Kidney epithelial cell (primary cell): Measurements from ENCODE around the gene FOXF1. TPM values are rescaled to one million over a fixed set of nuclear protein-coding genes. Genes with fewer than 3 reads are reported as not detected.

Source experiments
- DNase-seq: peaks from one replicate; pipeline ENCODE4 v3.0.0-alpha.2; 2010; ENCODE audit warnings: low read depth
- H3K27me3 ChIP-seq: 2 replicates; pipeline ENCODE4 v1.6.0; 2011; ENCODE audit warnings: low read length; ENCODE audit not compliant: control insufficient read depth, insufficient read depth
- H3K36me3 ChIP-seq: 2 replicates; pipeline ENCODE4 v1.5.1; 2011; ENCODE audit warnings: low read length; ENCODE audit not compliant: control insufficient read depth, insufficient read depth
- H3K4me3 ChIP-seq: 2 replicates; pipeline ENCODE4 v1.5.1; 2011; ENCODE audit warnings: low read depth, mild to moderate bottlenecking, control low read depth, low read length
- total RNA-seq: library from RNA; depleted of rRNA; stranded (reverse); fragments of >200 nt; gene quantifications from 2 replicates; pipeline ENCODE4 v1.2.3, GENCODE V29; 2015
- TF ChIP-seq, protein P1 (sequence below): IDR thresholded peaks from 2 replicates; pipeline ENCODE4 v1.5.1; 2011; ENCODE audit warnings: mild to moderate bottlenecking, moderate library complexity, low read length, control low read depth, inconsistent platforms; ENCODE audit not compliant: insufficient read depth, poor library complexity, severe bottlenecking

Gene FOXF1
- total RNA-seq, 1 donor from 2014 or later, result not detected

- Histone ChIP-seq H3K27me3 (peaks cover 85% of the 10 kb centered on the region), H3K4me3 (no peak overlapping the region), H3K36me3 (no peaks in the 10 kb centered on the region)
- TF ChIP-seq, protein P1, sequence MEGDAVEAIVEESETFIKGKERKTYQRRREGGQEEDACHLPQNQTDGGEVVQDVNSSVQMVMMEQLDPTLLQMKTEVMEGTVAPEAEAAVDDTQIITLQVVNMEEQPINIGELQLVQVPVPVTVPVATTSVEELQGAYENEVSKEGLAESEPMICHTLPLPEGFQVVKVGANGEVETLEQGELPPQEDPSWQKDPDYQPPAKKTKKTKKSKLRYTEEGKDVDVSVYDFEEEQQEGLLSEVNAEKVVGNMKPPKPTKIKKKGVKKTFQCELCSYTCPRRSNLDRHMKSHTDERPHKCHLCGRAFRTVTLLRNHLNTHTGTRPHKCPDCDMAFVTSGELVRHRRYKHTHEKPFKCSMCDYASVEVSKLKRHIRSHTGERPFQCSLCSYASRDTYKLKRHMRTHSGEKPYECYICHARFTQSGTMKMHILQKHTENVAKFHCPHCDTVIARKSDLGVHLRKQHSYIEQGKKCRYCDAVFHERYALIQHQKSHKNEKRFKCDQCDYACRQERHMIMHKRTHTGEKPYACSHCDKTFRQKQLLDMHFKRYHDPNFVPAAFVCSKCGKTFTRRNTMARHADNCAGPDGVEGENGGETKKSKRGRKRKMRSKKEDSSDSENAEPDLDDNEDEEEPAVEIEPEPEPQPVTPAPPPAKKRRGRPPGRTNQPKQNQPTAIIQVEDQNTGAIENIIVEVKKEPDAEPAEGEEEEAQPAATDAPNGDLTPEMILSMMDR, result no peak
- no peak for DNase-seq
Measured at GRCh38 chr16:86516623-86517003, 6.3 kb downstream of the FOXF1 start.

DNA sequence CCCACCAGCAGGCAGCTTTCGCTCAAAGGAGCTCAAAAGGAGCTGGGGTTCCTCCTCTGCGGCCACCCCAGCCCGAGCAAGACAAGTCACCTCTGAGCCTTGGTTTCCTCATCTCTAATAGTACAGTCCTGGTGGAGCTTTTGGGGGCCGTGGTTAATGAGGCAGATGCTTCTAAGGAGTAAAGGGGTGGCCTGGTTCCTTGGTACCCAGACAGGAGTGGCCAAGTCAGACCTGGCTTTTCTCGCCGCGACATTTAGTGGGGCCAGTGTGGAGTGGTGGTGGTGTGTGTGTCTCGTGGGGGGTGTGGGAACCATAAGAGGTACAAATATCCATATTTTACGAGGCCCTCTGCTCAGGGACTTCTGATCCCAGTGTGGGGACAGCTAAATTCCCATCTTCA, 6.7 kb downstream of the FOXF1 start:
- DNase-seq, result no peak
- Histone ChIP-seq H3K4me3 (no peak overlapping the region), H3K27me3 (peaks cover 82% of the 10 kb centered on the region), H3K36me3 (no peaks in the 10 kb centered on the region)
- TF ChIP-seq, protein P1, result no peak

- peaks cover 75% of the 10 kb centered on the region for H3K27me3 ChIP-seq
- no peaks in the 10 kb centered on the region for H3K36me3 ChIP-seq
- TF ChIP-seq, protein P1, result peak; percentile 81
- DNase-seq, result no peak
- no peak overlapping the region for H3K4me3 ChIP-seq
Measured at GRCh38 chr16:86517652-86518258, 7.4 kb downstream of the FOXF1 start.

DNA sequence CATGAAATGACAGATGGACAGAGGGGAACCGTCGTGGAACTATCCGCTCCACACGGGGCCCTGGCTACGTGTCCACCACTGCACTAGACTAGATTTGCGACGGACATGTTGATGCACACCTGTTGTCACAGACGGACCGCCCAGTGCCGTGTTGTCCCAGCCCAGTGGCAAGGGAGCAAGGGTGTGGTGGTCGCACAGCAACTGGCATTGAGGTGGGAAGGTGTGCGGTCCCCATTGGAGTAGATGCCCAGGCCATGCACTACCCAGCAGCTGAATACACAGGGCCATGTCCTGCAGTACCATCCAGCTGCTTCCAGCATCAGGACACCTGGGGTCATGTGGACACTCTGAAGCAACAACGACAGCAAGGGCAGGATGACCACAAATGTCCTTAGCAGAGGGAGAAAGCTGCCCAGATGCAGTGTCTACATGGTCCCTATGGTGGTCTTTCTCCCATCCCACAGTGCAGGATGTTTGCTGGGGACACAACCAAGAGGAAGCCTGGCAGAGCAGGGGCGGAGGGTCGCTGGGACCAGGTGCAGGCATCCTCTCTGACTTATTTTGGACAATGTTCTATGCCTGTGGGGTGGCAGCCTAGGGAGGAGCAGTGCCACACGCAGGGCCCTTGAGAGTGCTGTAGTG, 8.8 kb downstream of the FOXF1 start:
- Histone ChIP-seq H3K27me3 (peaks cover 69% of the 10 kb centered on the region), H3K4me3 (no peak overlapping the region), H3K36me3 (no peaks in the 10 kb centered on the region)
- no peak for DNase-seq
- TF ChIP-seq, protein P1, result no peak

DNA sequence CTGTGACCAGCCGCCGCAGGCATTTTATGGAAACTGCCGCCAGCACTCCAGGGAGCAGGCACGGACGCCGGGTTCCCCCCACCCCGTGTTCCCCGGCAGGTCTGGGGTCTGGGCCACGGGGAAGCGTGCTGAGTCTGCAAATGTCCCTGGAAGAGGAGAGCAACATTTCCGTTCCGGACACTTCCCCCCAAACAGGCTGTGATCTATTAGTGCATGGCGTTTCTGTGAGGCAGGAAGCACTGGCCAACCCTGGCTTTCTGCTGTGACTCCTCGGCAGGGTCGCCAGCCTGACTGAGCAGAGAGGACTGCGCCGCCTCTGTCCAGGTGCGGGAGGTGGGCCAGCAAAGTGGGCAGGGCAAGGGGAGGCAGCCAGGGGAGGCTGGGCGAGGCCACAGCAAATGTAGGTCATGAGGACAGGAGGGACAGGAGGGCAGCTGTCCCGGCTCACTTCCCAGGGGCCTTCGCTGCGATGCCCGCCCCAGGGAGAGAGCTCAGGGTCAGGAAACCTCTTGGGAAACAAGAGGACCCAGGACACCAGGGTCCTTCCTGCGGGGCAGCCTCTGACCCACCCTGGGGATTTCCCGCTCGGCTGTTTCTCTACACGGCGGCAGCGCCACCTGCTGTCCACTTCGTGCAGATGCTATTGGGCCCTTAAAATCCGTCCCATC, 9.5 kb downstream of the FOXF1 start:
- no peaks in the 10 kb centered on the region for H3K36me3 ChIP-seq
- peak; percentile 9 for DNase-seq
- H3K4me3 ChIP-seq, result no peak overlapping the region
- TF ChIP-seq, protein P1, result peak; percentile 87
- peaks cover 69% of the 10 kb centered on the region for H3K27me3 ChIP-seq
